ENCODE results near the gene XYLB. TPM values are rescaled to one million over a fixed set of nuclear protein-coding genes. Genes with fewer than 3 reads are reported as not detected.

XYLB gene
- total RNA-seq, 1 donor from 2014 or later: 5.3 TPM

DNA sequence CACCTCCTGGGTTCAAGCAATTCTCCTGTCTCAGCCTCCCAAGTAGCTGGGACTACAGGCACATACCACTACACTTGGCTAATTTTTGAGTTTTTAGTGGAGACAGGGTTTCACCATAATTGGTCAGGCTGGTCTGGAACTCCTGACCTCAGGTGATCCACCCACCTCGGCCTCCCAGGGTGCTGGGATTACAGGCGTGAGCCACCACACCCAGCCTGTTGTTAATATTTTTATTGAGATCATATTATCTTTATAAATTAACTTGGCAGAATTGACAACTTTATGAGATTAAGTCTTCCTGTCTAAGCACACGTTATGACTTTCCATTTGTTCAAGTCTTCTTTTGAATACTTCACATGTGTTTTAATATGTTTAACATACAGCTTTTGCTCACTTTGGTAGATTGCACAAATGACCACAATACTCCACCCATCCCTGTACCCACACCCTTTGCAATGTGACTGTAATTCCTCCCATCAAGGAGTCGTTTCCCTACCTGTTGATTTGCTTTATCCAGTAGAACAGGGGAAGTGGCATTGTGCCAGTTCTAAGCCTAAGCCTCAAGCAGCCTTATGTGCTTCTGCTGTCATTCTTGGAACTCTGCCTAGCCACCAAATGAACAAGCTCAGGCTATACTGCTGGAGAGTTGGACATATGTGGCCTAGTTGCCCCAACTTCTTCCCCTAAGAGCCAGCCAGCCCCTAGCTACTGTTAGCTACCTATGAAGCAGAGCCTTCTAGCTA lies 8.2 kb downstream of the XYLB start:
- no peak for DNase-seq (ENCODE audit: low spot score)
- ATAC-seq: no peak

DNA sequence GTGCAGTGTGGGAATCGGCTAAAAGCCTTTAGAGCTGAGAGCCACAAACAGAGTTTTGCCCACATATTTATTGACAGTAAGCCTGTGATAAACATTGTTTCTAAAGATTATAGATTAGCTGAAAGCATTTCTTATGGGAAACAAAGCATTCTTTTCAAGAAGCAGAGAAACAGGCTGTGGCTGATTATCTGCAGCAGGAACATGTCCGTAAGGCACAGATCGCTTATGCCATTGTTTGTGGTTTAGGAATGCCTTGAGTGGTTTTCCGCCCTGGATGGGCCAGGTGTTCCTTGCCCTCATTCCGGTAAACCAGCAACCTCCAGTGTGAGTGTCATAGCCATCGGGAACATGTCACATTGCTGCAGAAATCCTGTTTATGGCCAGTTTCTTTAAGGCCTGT lies 12.5 kb downstream of the XYLB start:
- no peak for DNase-seq (ENCODE audit: low spot score)
- intact Hi-C loops (cut with DNase I): no loop called here

More for the DNA sequence above, 8.2 kb downstream of the XYLB start:
- intact Hi-C loops (cut with DNase I): no loop called here

GRCh38 chr3:38360345-38360744 lies 13.8 kb downstream of the XYLB start:
- intact Hi-C loops (cut with DNase I): no loop called here
- DNase-seq (ENCODE audit: low spot score): no peak
- no peak for ATAC-seq

More for the DNA sequence above, 12.5 kb downstream of the XYLB start:
- ATAC-seq: no peak

DNA sequence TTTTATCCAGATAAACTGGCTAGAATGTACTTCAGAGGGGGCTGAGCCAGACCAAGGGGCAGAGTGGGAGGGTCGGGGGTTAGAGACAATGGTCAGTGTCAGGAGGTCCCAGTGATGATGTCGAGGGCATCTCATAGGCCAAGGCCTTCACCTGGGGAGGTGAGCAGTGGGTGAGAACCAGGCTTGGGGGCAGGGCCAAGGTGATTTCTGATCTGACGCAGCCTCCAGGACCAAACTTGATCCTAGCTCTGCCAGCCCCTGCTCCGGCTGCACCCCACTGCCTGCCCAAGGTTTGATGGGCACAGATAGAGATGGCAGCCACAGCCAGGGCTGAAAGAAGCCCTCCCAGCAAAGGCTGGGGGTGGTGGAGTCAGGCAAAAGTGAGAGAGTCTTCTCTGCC lies 14.9 kb downstream of the XYLB start:
- DNase-seq (ENCODE audit: low spot score) (no peak), ATAC-seq (no peak)
- intact Hi-C loops (cut with DNase I): no loop called here

DNA sequence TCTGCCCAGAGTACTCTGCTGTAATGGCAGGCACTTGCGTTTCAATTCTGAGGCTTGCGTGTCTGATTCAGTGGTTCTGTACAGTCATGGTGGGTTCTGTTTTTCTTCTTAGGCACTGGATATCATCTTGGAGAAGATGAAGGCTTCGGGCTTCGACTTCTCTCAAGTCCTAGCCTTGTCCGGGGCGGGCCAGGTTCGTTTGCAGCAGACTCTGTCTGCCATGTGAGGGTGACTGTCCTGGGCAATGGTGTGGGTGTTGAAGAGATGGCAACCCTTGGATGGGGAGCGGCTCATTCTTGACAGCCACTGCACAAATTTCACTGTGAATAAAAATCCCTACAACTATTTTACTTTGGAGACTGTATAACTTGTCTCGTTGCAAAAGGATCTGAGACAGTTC lies 16.2 kb downstream of the XYLB start:
- no peak for ATAC-seq
- intact Hi-C loops (cut with DNase I): no loop called here
- DNase-seq (ENCODE audit: low spot score): no peak

DNA sequence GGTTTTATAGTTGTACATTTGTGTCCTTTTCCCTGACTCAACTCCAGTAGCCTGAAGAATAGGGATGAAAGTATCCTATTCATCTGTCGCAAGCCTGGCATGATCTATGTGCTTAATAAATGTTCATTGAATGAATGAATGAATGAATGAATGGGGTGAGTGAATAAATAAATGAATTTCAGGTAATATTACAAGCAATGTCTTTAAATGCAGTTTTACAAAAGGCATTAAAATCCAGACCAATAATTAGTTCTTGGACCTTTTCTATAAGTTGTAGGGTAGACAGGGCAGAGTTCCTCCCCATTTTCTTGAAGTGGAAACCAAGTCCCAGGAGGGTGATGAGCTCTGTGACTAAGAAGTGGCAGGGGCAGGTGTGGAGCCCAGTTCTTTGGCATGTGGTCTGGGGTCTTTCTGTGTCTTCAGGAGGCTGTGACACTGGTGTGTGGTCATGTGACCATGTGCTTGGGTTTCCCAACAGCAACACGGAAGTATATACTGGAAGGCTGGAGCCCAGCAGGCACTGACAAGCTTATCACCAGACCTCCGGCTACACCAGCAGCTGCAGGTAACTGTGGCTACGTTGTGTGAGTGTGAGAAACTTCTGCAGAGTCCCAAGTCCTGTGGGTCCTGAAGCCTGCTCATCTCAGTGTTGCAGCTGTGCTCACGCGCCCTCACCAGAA lies 18.3 kb downstream of the XYLB start:
- intact Hi-C loops (cut with DNase I): no loop called here
- no peak for DNase-seq (ENCODE audit: low spot score)
- no peak for ATAC-seq

DNA sequence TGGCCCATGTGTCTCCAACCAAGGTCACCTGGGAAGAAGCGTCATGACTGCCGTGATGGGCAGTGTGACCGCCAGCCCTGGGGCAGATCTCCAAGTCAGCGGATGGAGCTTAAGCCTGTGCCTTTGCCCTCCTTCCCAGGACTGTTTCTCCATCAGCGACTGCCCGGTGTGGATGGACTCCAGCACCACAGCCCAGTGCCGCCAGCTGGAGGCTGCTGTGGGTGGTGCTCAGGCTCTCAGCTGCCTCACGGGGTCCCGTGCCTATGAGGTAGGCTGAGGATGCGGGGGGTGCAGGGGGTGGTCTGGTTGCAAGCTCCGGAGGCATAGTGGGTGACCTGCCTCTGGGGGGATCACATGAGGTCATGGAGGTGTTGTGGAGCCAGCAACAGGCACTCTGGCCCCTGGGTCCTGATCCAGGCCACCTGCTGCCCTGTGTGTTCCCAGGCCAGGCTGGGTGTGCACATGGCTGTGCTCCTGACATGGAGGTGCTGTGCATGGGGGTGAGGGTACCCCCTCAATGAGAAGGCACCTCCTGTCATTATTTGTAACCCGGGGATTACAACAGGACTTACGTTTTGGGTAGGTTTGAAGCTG lies 19.0 kb downstream of the XYLB start:
- ATAC-seq: peak; percentile 44
- intact Hi-C loops (cut with DNase I): no loop called here
- DNase-seq (ENCODE audit: low spot score): no peak

DNA sequence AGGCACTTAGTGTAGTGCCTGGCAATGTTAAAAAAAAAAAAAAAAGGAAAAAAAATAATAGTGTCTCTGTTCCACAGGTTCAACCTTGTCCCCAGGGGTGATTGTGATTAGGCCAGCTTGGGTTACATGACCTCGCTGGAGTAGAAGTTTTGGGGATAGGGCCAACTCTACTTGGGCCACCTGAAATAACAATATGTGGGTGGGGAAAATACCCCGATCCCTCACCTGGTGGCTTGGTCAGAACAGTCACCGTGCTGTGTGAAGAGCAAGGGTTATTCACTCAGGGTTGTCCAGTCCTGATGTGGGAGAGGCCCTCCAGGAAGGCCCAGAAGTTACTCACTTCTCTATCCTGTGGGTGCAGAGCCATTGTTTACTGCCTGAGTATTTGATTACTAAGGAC lies 19.5 kb downstream of the XYLB start:
- DNase-seq (ENCODE audit: low spot score) (no peak), ATAC-seq (peak; percentile 68)
- intact Hi-C loops (cut with DNase I): no loop called here

GRCh38 chr3:38367779-38368178 lies 21.2 kb downstream of the XYLB start:
- no peak for DNase-seq (ENCODE audit: low spot score)
- ATAC-seq: no peak
- intact Hi-C loops (cut with DNase I): no loop called here

DNA sequence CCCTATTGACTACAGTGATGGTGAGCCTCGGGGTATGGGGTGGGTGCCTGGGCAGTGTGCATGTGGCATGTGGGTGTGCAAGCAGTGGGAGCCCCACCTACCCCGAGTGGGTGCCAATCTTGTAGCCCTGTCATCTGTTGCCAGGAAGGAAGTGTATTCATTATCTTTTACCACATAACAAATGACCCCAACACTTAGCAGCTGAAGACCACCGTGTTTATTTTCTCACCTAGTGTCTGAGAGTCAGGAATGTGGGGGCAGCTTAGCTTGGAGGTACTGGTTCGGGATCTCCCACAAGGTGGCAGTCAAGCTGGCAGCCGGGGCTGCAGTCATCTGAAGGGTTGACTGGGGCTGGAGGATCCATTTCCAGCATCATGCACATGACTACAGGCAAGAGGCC lies 21.7 kb downstream of the XYLB start:
- intact Hi-C loops (cut with DNase I): no loop called here
- ATAC-seq: no peak

DNA sequence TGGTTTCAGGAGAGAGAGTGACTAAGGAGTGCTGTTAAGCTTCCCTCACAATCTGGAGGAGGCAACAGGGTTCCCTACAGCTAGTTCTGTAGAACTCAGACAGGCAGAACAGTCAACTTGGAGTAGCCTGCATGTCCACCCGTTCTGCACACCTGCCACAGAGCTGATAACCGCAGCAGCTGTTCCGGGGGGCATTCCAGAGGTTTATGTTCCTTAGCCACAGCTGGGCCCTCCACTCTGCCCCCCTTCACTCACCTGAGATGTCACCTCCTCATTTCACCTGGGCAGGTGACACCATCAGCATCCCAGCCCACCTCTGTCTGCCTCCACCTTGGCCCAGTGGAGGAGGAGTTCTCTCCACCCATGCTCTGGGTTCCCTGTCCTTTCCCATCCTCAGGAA lies 22.6 kb downstream of the XYLB start:
- DNase-seq (ENCODE audit: low spot score) (no peak), ATAC-seq (no peak)
- intact Hi-C loops (cut with DNase I): no loop called here

More for the DNA sequence above, 21.7 kb downstream of the XYLB start:
- no peak for DNase-seq (ENCODE audit: low spot score)

GRCh38 chr3:38370149-38370548 lies 23.6 kb downstream of the XYLB start:
- ATAC-seq: no peak
- intact Hi-C loops (cut with DNase I): no loop called here
- DNase-seq (ENCODE audit: low spot score): no peak

DNA sequence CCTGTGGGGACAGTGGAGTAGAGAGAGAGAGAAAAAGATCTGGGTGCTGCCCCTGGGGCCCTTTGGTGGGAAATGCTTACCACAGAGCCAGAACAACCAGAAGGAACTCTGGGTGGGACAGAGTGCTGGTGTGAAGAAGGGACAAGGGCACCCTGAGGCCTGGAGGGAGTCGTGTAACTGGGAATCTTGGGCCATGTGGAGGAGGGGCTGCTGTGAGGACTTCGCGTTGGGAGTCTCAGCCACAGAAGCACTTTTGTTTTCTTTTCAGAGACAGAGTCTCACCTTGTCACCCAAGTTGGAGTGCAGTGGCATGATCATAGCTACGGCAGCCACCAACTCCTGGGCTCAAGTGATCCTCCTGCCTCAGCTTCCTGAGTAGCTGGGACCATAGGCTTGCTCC lies 24.3 kb downstream of the XYLB start:
- intact Hi-C loops (cut with DNase I): no loop called here
- no peak for DNase-seq (ENCODE audit: low spot score)
- ATAC-seq: no peak

GRCh38 chr3:38371541-38372213 lies 25.1 kb downstream of the XYLB start:
- no peak for ATAC-seq
- intact Hi-C loops (cut with DNase I): no loop called here
- no peak for DNase-seq (ENCODE audit: low spot score)

DNA sequence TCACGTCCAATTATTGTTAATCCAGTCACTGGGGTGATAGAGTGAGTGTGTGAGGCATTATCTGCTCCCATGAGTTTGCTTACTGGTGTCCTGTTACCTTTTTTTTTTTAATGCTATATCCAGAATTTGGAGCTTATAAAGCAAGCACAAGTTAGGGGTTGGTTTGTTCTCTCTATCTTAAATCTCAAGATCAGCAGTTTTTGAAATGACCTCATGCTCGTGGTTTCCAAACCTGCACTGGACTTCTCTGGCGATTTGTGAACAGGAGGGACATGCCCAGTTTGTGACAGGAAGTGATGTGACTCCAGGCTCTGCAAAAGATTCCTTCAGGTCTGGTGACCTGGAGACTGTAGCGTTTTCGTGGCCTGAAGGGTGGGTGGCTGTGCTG lies 25.6 kb downstream of the XYLB start:
- intact Hi-C loops (cut with DNase I): no loop called here
- DNase-seq (ENCODE audit: low spot score) (no peak), ATAC-seq (no peak)

- DNase-seq (ENCODE audit: low spot score) (no peak), ATAC-seq (no peak)
- intact Hi-C loops (cut with DNase I): no loop called here
These were observed 27.6 kb downstream of the XYLB start for GRCh38 chr3:38374221-38374620.

DNA sequence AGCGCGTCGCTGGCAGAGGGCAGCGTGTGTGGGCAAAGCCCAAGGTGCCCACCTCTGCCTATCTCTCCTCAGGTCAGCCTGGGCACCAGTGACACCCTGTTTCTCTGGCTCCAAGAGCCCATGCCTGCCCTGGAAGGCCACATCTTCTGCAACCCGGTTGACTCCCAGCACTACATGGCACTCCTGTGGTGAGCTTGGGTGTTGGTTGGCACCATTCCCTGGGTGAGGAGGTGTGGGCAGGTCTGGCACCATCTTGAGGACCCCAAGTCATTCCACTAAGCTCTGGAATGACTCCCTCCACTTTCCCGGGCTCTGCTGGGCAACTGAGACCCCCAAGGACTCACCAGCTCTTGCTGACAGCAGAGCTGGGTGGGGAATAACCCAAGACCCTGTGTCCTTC lies 28.5 kb downstream of the XYLB start:
- intact Hi-C loops (cut with DNase I): no loop called here
- ATAC-seq: no peak
- DNase-seq (ENCODE audit: low spot score): no peak

GRCh38 chr3:38375488-38376097 lies 29.0 kb downstream of the XYLB start:
- ATAC-seq: no peak
- DNase-seq (ENCODE audit: low spot score): no peak
- intact Hi-C loops (cut with DNase I): no loop called here

- no peak for DNase-seq (ENCODE audit: low spot score)
- no peak for ATAC-seq
- intact Hi-C loops (cut with DNase I): no loop called here
These were observed 29.7 kb downstream of the XYLB start for GRCh38 chr3:38376098-38376816.

Data from sciatic nerve (tissue), 2 donors.